KMS-11 (cell line): ENCODE measurements around the gene CIDEA.

Experiments used
- H2AFZ ChIP-seq: fragments of 200-600 bp; sonication (generic); 2 replicates; pipeline ENCODE4 v1.6.1; 2016; ENCODE audit warnings: antibody characterized with exemption, mixed run types, low read depth
- H3K27ac ChIP-seq: fragments of 200-600 bp; sonication (generic); 2 replicates; pipeline ENCODE4 v1.6.1; 2016; ENCODE audit warnings: mild to moderate bottlenecking, mixed run types
- H3K27me3 ChIP-seq: fragments of 200-600 bp; sonication (generic); 2 replicates; pipeline ENCODE4 v1.6.1; 2017; ENCODE audit warnings: mild to moderate bottlenecking, low read depth, mixed run types, moderate library complexity; ENCODE audit not compliant: insufficient read depth
- H3K36me3 ChIP-seq: fragments of 200-600 bp; sonication (generic); 2 replicates; pipeline ENCODE4 v1.6.1; 2017; ENCODE audit warnings: mild to moderate bottlenecking, mixed run types; ENCODE audit not compliant: insufficient read depth
- H3K4me1 ChIP-seq: fragments of 200-600 bp; sonication (generic); 2 replicates; pipeline ENCODE4 v1.6.1; 2016; ENCODE audit warnings: mild to moderate bottlenecking, low read depth, mixed run types; ENCODE audit not compliant: poor library complexity, severe bottlenecking
- H3K4me2 ChIP-seq: fragments of 200-600 bp; sonication (generic); 2 replicates; pipeline ENCODE4 v1.7.0; 2016; ENCODE audit warnings: mild to moderate bottlenecking, mixed run types
- H3K4me3 ChIP-seq: fragments of 200-600 bp; sonication (generic); IDR thresholded peaks from 2 replicates; pipeline ENCODE4 v1.6.1; 2017; ENCODE audit warnings: low read depth, low read length, mixed read lengths; ENCODE audit not compliant: insufficient read depth
- H3K79me2 ChIP-seq: fragments of 200-600 bp; sonication (generic); 2 replicates; pipeline ENCODE4 v1.6.1; 2016; ENCODE audit warnings: low read depth, mixed run types; ENCODE audit not compliant: insufficient read depth
- H3K9ac ChIP-seq: fragments of 200-600 bp; sonication (generic); 2 replicates; pipeline ENCODE4 v1.6.1; 2016; ENCODE audit warnings: mild to moderate bottlenecking, mixed run types
- H4K20me1 ChIP-seq: fragments of 200-600 bp; sonication (generic); 2 replicates; pipeline ENCODE4 v1.6.1; 2016; ENCODE audit warnings: mild to moderate bottlenecking, mixed run types; ENCODE audit not compliant: insufficient read depth
- CTCF ChIP-seq: fragments of 200-600 bp; sonication (generic); conservative IDR thresholded peaks from 2 replicates; pipeline ENCODE4 v1.6.1; 2017; ENCODE audit warnings: low read depth, mild to moderate bottlenecking, antibody characterized with exemption, low read length, moderate library complexity, mixed read lengths

Gene CIDEA

DNA sequence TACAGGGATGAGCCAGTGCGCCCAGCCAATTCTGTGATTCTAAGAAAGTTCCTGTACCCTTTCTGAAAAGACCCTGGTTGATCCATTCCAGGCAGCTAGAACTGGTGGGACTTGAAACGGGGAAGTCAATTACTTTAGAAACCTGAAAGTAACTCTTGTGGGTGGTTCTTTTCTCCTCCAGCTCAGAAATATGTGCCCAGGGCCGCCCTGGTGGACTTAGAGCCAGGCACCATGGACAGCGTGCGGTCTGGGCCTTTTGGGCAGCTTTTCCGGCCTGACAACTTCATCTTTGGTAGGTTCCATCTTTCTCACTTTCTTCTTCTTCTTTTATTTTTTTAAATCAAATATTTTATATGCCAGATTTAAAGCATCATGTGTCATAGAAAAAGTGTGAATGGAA is 56.6 kb downstream of the CIDEA start:
- no peaks in the 10 kb centered on the region for H3K36me3 ChIP-seq
- no peaks in the 10 kb centered on the region for H4K20me1 ChIP-seq
- H3K27me3 ChIP-seq, result no peaks in the 10 kb centered on the region
- H3K4me3 ChIP-seq, result no peak overlapping the region
- no peak overlapping the region for H2AFZ ChIP-seq
- H3K79me2 ChIP-seq, result no peaks in the 10 kb centered on the region
- no peak overlapping the region for H3K27ac ChIP-seq
- no peak overlapping the region for H3K4me2 ChIP-seq
- H3K9ac ChIP-seq, result no peak overlapping the region
- TF ChIP-seq CTCF, result no peak
- no peaks in the 10 kb centered on the region for H3K4me1 ChIP-seq

DNA sequence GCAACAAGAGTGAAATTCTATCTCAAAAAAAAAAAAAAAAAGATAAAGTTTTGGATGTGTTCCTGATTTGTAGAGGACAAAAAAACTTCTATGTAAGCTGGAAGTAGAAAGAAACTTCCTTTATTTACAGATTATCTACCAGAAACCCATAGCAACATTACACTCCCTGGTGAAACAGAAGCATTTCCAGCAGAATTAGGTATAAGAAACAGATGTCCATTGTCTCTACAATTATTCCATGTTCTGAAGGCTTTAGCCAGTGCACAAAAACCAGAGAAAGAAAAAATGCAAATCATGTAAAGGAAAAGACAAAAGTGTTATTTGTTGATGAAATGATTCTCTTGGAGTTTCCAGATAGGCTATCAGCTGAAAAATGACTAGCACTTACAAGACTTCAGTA is 58.8 kb downstream of the CIDEA start:
- Histone ChIP-seq H3K9ac (no peak overlapping the region), H4K20me1 (no peaks in the 10 kb centered on the region), H3K4me2 (no peak overlapping the region), H2AFZ (no peak overlapping the region), H3K27ac (no peak overlapping the region), H3K4me3 (no peak overlapping the region), H3K27me3 (no peaks in the 10 kb centered on the region), H3K36me3 (no peaks in the 10 kb centered on the region), H3K79me2 (no peaks in the 10 kb centered on the region), H3K4me1 (no peaks in the 10 kb centered on the region)
- TF ChIP-seq CTCF, result no peak

GRCh38 chr18:12313530-12314245 is 59.5 kb downstream of the CIDEA start:
- Histone ChIP-seq H3K27ac (no peak overlapping the region), H4K20me1 (no peaks in the 10 kb centered on the region), H2AFZ (no peak overlapping the region)

DNA sequence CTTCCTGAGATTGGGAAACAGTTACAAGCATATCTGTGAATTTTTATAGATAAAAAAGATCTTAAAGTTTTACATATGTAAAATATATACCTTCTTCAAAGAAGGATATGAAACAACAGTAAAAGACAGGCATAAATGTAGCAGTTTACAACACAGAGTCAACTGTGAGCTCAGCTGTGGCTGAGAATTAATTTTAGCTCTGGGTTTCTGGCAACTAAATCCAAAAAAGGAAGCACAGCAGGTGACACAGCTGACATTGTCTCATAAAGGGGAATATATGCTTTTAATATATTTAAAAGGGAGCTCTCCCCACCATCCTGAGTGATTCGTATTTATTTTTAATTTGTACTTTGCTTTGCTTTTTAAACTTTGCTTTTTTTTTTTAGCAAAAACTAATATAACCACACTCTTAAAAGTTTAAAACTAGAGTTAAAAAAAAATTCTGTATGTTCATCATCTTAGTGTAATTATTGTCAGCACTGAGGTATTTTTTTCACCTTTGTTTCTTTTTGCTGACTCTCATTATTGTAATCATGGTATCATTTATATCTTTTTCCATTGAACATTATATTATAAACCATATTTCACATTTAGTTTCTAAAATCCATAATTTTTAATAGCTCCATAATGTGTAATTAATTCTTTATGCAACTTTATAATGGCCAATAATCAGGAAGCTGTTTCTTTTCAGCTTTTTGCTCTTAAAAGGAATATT is 60.6 kb downstream of the CIDEA start:
- TF ChIP-seq CTCF, result no peak
- no peak overlapping the region for H3K9ac ChIP-seq
- H3K4me1 ChIP-seq, result no peaks in the 10 kb centered on the region
- H3K27ac ChIP-seq, result no peak overlapping the region
- H3K36me3 ChIP-seq, result no peaks in the 10 kb centered on the region
- H4K20me1 ChIP-seq, result no peaks in the 10 kb centered on the region
- no peaks in the 10 kb centered on the region for H3K79me2 ChIP-seq
- no peak overlapping the region for H2AFZ ChIP-seq
- no peaks in the 10 kb centered on the region for H3K27me3 ChIP-seq
- H3K4me2 ChIP-seq, result no peak overlapping the region
- H3K4me3 ChIP-seq, result no peak overlapping the region

More at GRCh38 chr18:12313530-12314245, 59.5 kb downstream of the CIDEA start:
- Histone ChIP-seq H3K4me3 (no peak overlapping the region), H3K9ac (no peak overlapping the region), H3K4me1 (no peaks in the 10 kb centered on the region), H3K27me3 (no peaks in the 10 kb centered on the region), H3K4me2 (no peak overlapping the region), H3K36me3 (no peaks in the 10 kb centered on the region), H3K79me2 (no peaks in the 10 kb centered on the region)
- TF ChIP-seq CTCF, result no peak
